Endothelial cell of umbilical vein (primary cell): ENCODE data around the gene HOXD10. TPM values are rescaled to one million over a fixed set of nuclear protein-coding genes. Genes with fewer than 3 reads are reported as not detected.

ENCODE experiments used
- BruUV-seq: library from RNA; stranded (reverse); fragments of 400-500 nt; replicated peaks from 2 replicates; lab custom pipeline; 2021; lab: Mats Ljungman, UMichigan
- CTCF ChIA-PET: fragments of 300-600, 350-600 bp; sonication (Branson Sonifier 250); formaldehyde crosslinking; loops from one replicate; lab custom pipeline; 2021; ENCODE audit warnings: antibody characterized with exemption, inconsistent platforms; lab: Charles Lee
- POLR2A ChIA-PET: fragments of 300-600, 350-600 bp; sonication (Branson Sonifier 250); formaldehyde crosslinking; loops from one replicate; lab custom pipeline; 2021; ENCODE audit warnings: antibody characterized with exemption, inconsistent platforms; lab: Charles Lee
- DNase-seq: peaks from one replicate; pipeline ENCODE4 v3.0.0-alpha.2; 2011; ENCODE audit warnings: low read depth, low spot score
- FAIRE-seq: peaks from 2 replicates; lab custom pipeline; 2011; peaks lifted over from hg19 to GRCh38; lab: Jason Lieb, UNC
- H2AFZ ChIP-seq: 2 replicates; pipeline ENCODE4 v1.6.0; 2012; ENCODE audit warnings: low read depth, low read length, control low read depth, inconsistent platforms
- H3K27ac ChIP-seq: 2 replicates; pipeline ENCODE4 v1.5.1; 2011; ENCODE audit warnings: low read depth, mild to moderate bottlenecking, control low read depth, low read length, moderate library complexity; ENCODE audit not compliant: insufficient read depth
- H3K27me3 ChIP-seq, 2 experiments: 2 replicates each; pipeline versions ENCODE4 v1.6.0 to v1.6.1; 2011; ENCODE audit warnings: low read length in 2 of 2, mixed read lengths in 1 of 2; ENCODE audit not compliant: control insufficient read depth in 2 of 2, insufficient read depth in 2 of 2
- H3K36me3 ChIP-seq, 2 experiments: 2 replicates in 1 of 2; 3 replicates in 1 of 2; pipeline ENCODE4 v1.5.1; 2011; ENCODE audit warnings: low read length in 2 of 2, mild to moderate bottlenecking in 1 of 2, moderate library complexity in 1 of 2; ENCODE audit not compliant: control insufficient read depth in 2 of 2, insufficient read depth in 2 of 2; ENCODE audit errors: extremely low read depth in 1 of 2
- H3K4me1 ChIP-seq: 3 replicates; pipeline ENCODE4 v1.5.1; 2011; ENCODE audit warnings: mild to moderate bottlenecking, low read length; ENCODE audit not compliant: control insufficient read depth, insufficient read depth; ENCODE audit errors: extremely low read depth
- H3K4me2 ChIP-seq: 2 replicates; pipeline ENCODE4 v1.6.1; 2011; ENCODE audit warnings: low read length, control low read depth, mixed read lengths; ENCODE audit not compliant: insufficient read depth
- H3K4me3 ChIP-seq, 3 experiments: fragments of 200-600 bp in 1 of 3; sonication (generic), shearing (Covaris generic) in 1 of 3; replicated peaks in 1 of 3; 2 replicates each; pipeline ENCODE4 v1.5.1; 2011 to 2016; ENCODE audit warnings: control low read depth in 3 of 3, low read length in 3 of 3, mild to moderate bottlenecking in 2 of 3, inconsistent platforms in 1 of 3, low read depth in 1 of 3, moderate library complexity in 1 of 3; ENCODE audit not compliant: insufficient read depth in 1 of 3
- H3K79me2 ChIP-seq: 2 replicates; pipeline ENCODE4 v1.6.0; 2012; ENCODE audit warnings: low read length, inconsistent platforms; ENCODE audit not compliant: control insufficient read depth, insufficient read depth
- H3K9ac ChIP-seq: replicated peaks from 2 replicates; pipeline ENCODE3; 2011; ENCODE audit warnings: low read length, control low read depth; ENCODE audit not compliant: insufficient read depth; ENCODE audit errors: extremely low read depth
- H3K9me1 ChIP-seq: replicated peaks from 3 replicates; pipeline ENCODE4 v1.6.0; 2011; ENCODE audit warnings: mild to moderate bottlenecking, low read length; ENCODE audit not compliant: control insufficient read depth, insufficient read depth; ENCODE audit errors: extremely low read depth
- H3K9me3 ChIP-seq: replicated peaks from 2 replicates; pipeline ENCODE4 v1.5.1; 2012; ENCODE audit warnings: low read length, inconsistent platforms; ENCODE audit not compliant: control insufficient read depth, insufficient read depth
- H4K20me1 ChIP-seq: replicated peaks from 2 replicates; pipeline ENCODE3; 2011; ENCODE audit warnings: mild to moderate bottlenecking, low read length; ENCODE audit not compliant: control insufficient read depth, insufficient read depth; ENCODE audit errors: extremely low read depth
- EZH2 ChIP-seq: IDR thresholded peaks from 2 replicates; pipeline ENCODE4 v1.6.1; 2012; ENCODE audit warnings: borderline replicate concordance, low read depth, mild to moderate bottlenecking, moderate library complexity, low read length, inconsistent platforms; ENCODE audit not compliant: severe bottlenecking
- FOS ChIP-seq: IDR thresholded peaks from 2 replicates; pipeline ENCODE4 v1.6.1; 2011; ENCODE audit warnings: mild to moderate bottlenecking, low read length, moderate library complexity, borderline replicate concordance; ENCODE audit not compliant: insufficient read depth
- GATA2 ChIP-seq: IDR thresholded peaks from 2 replicates; pipeline ENCODE4 v1.7.0; 2011; ENCODE audit warnings: low read depth, mild to moderate bottlenecking, moderate library complexity, mixed read lengths, low read length; ENCODE audit not compliant: insufficient read length, insufficient read depth
- JUN ChIP-seq: IDR thresholded peaks from 2 replicates; pipeline ENCODE4 v1.6.1; 2011; ENCODE audit warnings: borderline replicate concordance, low read depth; ENCODE audit not compliant: insufficient read length, insufficient read depth
- MYC ChIP-seq: IDR thresholded peaks from one replicate; pipeline ENCODE4 v1.6.1; 2011; ENCODE audit warnings: mild to moderate bottlenecking, low read depth, low read length
- POLR2A ChIP-seq: IDR thresholded peaks from 2 replicates; pipeline ENCODE4 v1.6.1; 2012; ENCODE audit warnings: low read depth, mild to moderate bottlenecking, control low read depth, low read length
- POLR2AphosphoS5 ChIP-seq: IDR thresholded peaks from 2 replicates; pipeline ENCODE4 v1.6.1; 2012; ENCODE audit warnings: low read depth, mild to moderate bottlenecking, control low read depth, low read length, moderate library complexity; ENCODE audit not compliant: insufficient read depth
- dilution Hi-C: fragments of 300-500 bp; cut with MboI; formaldehyde crosslinking; loops from one replicate; pipeline ENCODE4 v1.15.0; 2019; ENCODE audit warnings: low sequenced_read_pairs; ENCODE audit not compliant: extremely low pct_ligation_motif_present
- intact Hi-C: fragments of 100-400 bp; cut with micrococcal nuclease; formaldehyde crosslinking; loops from one replicate; pipeline ENCODE4 v1.10.0; 2022
- polyA plus RNA-seq, 4 experiments: library from polyadenylated mRNA; depleted of rRNA in 3 of 4; stranded (reverse) in 3 of 4; unstranded in 1 of 4; fragments of >200 nt; gene quantifications; 2 replicates each; pipeline versions ENCODE4 v1.2.1 to v1.2.3, GENCODE V29; 2011 to 2012; ENCODE audit warnings: missing spikeins in 1 of 4
- total RNA-seq: library from RNA; stranded (reverse); gene quantifications from 2 replicates; pipeline ENCODE4 v1.2.3, GENCODE V29; 2021
- TF ChIP-seq, protein P1 (sequence below): IDR thresholded peaks from 2 replicates; pipeline ENCODE4 v1.6.1; 2011; ENCODE audit not compliant: insufficient read depth, insufficient read length
- TF ChIP-seq, protein P2 (sequence below), 2 donors: IDR thresholded peaks; 1 replicate in 1 of 2; 2 replicates in 1 of 2; pipeline ENCODE4 v1.5.1; 2011; ENCODE audit warnings: low read length in 2 of 2, mild to moderate bottlenecking in 2 of 2, moderate library complexity in 2 of 2, control low read depth in 1 of 2, inconsistent platforms in 1 of 2, low read depth in 1 of 2; ENCODE audit not compliant: insufficient read depth in 1 of 2; ENCODE audit errors: extremely low read depth in 1 of 2

Gene HOXD10
- total and polyA plus RNA-seq, 2 donors (not counting 3 experiments of a cell fraction or from before 2014, with no cell fraction given) = not detected

GRCh38 chr2:176102309-176102866, 14.2 kb upstream of the HOXD10 start:
- no peaks in the 10 kb centered on the region for H3K36me3 ChIP-seq
- DNase-seq = no peak
- no peak overlapping the region for H2AFZ ChIP-seq
- POLR2A ChIA-PET = no interaction called here
- H3K9me1 ChIP-seq = no peaks in the 10 kb centered on the region
- H3K4me1 ChIP-seq = no peaks in the 10 kb centered on the region
- no TSS peak for BruUV-seq
- H3K79me2 ChIP-seq = no peaks in the 10 kb centered on the region
- peaks cover 93 to 98% of the 10 kb centered on the region in 2 experiments for H3K27me3 ChIP-seq
- H3K9me3 ChIP-seq = no peaks in the 10 kb centered on the region
- intact Hi-C loops (no loop called here), dilution Hi-C loops (no loop called here)
- TF ChIP-seq, protein P1, sequence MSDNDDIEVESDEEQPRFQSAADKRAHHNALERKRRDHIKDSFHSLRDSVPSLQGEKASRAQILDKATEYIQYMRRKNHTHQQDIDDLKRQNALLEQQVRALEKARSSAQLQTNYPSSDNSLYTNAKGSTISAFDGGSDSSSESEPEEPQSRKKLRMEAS = no peak
- no peak for TF ChIP-seq FOS
- TF ChIP-seq POLR2AphosphoS5 = no peak
- no peak for TF ChIP-seq MYC
- TF ChIP-seq, protein P2, sequence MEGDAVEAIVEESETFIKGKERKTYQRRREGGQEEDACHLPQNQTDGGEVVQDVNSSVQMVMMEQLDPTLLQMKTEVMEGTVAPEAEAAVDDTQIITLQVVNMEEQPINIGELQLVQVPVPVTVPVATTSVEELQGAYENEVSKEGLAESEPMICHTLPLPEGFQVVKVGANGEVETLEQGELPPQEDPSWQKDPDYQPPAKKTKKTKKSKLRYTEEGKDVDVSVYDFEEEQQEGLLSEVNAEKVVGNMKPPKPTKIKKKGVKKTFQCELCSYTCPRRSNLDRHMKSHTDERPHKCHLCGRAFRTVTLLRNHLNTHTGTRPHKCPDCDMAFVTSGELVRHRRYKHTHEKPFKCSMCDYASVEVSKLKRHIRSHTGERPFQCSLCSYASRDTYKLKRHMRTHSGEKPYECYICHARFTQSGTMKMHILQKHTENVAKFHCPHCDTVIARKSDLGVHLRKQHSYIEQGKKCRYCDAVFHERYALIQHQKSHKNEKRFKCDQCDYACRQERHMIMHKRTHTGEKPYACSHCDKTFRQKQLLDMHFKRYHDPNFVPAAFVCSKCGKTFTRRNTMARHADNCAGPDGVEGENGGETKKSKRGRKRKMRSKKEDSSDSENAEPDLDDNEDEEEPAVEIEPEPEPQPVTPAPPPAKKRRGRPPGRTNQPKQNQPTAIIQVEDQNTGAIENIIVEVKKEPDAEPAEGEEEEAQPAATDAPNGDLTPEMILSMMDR (IDR thresholded peaks at IDR 0.05; ENCODE audit: extremely low read depth in 1 of 2, insufficient read depth in 1 of 2, low read depth in 1 of 2, low read length in 2 of 2) = no peak
- no peak for TF ChIP-seq POLR2A
- TF ChIP-seq GATA2 = no peak
- no peak for TF ChIP-seq EZH2
- TF ChIP-seq JUN = no peak
- CTCF ChIA-PET = interaction anchor here (0.7 to 2.4 kb wide), 6 partner anchors 9 to 1403 kb away, joined by 3 to 13 read pairs (median 4); partner anchors contain the start of gene HOXD9
- H3K4me3 ChIP-seq = no peak overlapping the region
- peak; percentile 26 for FAIRE-seq
- H3K9ac ChIP-seq = no peak overlapping the region
- H4K20me1 ChIP-seq = no peaks in the 10 kb centered on the region
- no peak overlapping the region for H3K4me2 ChIP-seq
- no peak overlapping the region for H3K27ac ChIP-seq
